Smooth muscle cell (in vitro differentiated cells): Measurements from ENCODE around the gene SMIM14. TPM values are rescaled to one million over a fixed set of nuclear protein-coding genes. Genes with fewer than 3 reads are reported as not detected.

ENCODE experiments used
- DNase-seq: peaks from one replicate; lab custom pipeline; 2025; ENCODE audit not compliant: unreplicated experiment; lab: John Stamatoyannopoulos, UW
- H2AFZ ChIP-seq: fragments of 200-600 bp; sonication (generic); 2 replicates; pipeline ENCODE4 v1.6.0; 2016; ENCODE audit warnings: antibody characterized with exemption, low read depth, mild to moderate bottlenecking
- H3F3A ChIP-seq: fragments of 200-600 bp; sonication (generic); 2 replicates; pipeline ENCODE4 v1.6.0; 2017; ENCODE audit warnings: antibody characterized with exemption, low read depth
- H3K27ac ChIP-seq: fragments of 200-600 bp; sonication (generic); 2 replicates; pipeline ENCODE4 v1.5.1; 2016; ENCODE audit warnings: low read depth, mild to moderate bottlenecking
- H3K27me3 ChIP-seq: fragments of 200-600 bp; sonication (generic); 2 replicates; pipeline ENCODE4 v1.6.1; 2016; ENCODE audit warnings: low read depth, mild to moderate bottlenecking
- H3K36me3 ChIP-seq: fragments of 200-600 bp; sonication (generic); 2 replicates; pipeline ENCODE4 v1.5.1; 2016; ENCODE audit warnings: low read depth
- H3K4me1 ChIP-seq: fragments of 200-600 bp; sonication (generic); 2 replicates; pipeline ENCODE4 v1.5.1; 2016; ENCODE audit warnings: low read depth
- H3K4me2 ChIP-seq: fragments of 200-600 bp; sonication (generic); 2 replicates; pipeline ENCODE4 v1.6.0; 2016; ENCODE audit warnings: mild to moderate bottlenecking
- H3K4me3 ChIP-seq: fragments of 200-600 bp; sonication (generic); 2 replicates; pipeline ENCODE4 v1.5.1; 2016; ENCODE audit warnings: mild to moderate bottlenecking
- H3K79me2 ChIP-seq: fragments of 200-600 bp; sonication (generic); 2 replicates; pipeline ENCODE4 v1.6.0; 2016; ENCODE audit warnings: low read depth, mild to moderate bottlenecking
- H3K9ac ChIP-seq: fragments of 200-600 bp; sonication (generic); 2 replicates; pipeline ENCODE4 v1.6.0; 2016; ENCODE audit warnings: low read depth
- H3K9me3 ChIP-seq: fragments of 200-600 bp; sonication (generic); replicated peaks from 2 replicates; pipeline ENCODE4 v1.5.1; 2016; ENCODE audit warnings: low read depth
- H4K20me1 ChIP-seq: fragments of 200-600 bp; sonication (generic); 2 replicates; pipeline ENCODE4 v1.6.0; 2016; ENCODE audit warnings: low read depth
- WGBS: methylation state at CpG from one replicate; pipeline ENCODE4 v1.1.7; 2016; ENCODE audit warnings: low lambda C conversion rate; 5-methylcytosine and 5-hydroxymethylcytosine counted together
- polyA plus RNA-seq: library from polyadenylated mRNA; unstranded; fragments of >200 nt; fragmentation: Nextera tagmentation; extraction: Ambion mirVana; gene quantifications from 2 replicates; pipeline ENCODE4 v1.2.1, GENCODE V29; 2016
- total RNA-seq: library from RNA; depleted of rRNA; stranded (reverse); fragments of >200 nt; gene quantifications from 2 replicates; pipeline ENCODE4 v1.2.3, GENCODE V29; 2014
- TF ChIP-seq, protein P1 (sequence below): fragments of 200-600 bp; sonication (generic); IDR thresholded peaks from 2 replicates; pipeline ENCODE4 v1.5.1; 2017; ENCODE audit warnings: borderline replicate concordance, mild to moderate bottlenecking, antibody characterized with exemption; ENCODE audit not compliant: insufficient read depth, poor library complexity, severe bottlenecking

SMIM14 gene
- total and polyA plus RNA-seq, 2 experiments from 2014 or later, result 45.0 to 47.4 TPM

DNA sequence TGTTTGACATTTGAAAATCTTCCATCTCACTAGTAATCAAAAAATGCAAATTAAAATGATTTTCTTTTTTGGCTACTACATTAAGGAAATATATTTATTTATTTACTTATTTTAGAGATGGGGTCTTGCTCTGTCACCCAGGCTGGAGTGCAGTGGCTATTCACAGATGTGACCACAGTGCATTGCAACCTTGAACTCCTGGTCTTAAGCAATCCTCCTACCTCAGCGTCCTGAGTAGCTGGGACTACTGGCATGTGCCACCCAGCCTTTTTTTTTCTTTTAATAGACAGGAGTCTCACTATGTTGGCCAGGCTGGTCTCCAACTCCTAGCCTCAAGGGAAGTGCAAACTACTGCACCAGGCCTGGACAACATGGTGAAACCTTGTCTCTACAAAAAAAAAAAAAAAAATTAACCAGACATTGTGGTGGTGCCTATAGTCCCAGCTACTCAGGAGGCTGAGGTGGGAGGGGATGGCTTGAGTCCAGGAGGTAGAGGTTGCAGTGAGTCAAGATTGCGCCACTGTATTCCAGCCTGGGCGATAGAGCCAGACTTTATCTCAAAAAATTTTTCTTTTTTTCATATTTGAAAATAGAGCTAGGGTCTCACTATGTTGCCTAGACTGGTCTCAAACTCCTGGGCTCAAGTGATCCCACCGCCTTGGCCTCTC lies 4.4 kb upstream of the SMIM14 start:
- Histone ChIP-seq H3K9ac (no peak overlapping the region), H2AFZ (no peak overlapping the region), H3K27ac (no peak overlapping the region), H3K4me3 (no peak overlapping the region), H3K9me3 (no peaks in the 10 kb centered on the region), H4K20me1 (no peaks in the 10 kb centered on the region), H3K79me2 (no peaks in the 10 kb centered on the region), H3K36me3 (no peaks in the 10 kb centered on the region), H3K4me2 (no peak overlapping the region), H3K4me1 (peaks cover 5% of the 10 kb centered on the region), H3F3A (no peaks in the 10 kb centered on the region), H3K27me3 (no peaks in the 10 kb centered on the region)
- WGBS, result 88% methylated on average over 4 of the region's 4 CpGs
- DNase-seq, result no peak
- TF ChIP-seq, protein P1, sequence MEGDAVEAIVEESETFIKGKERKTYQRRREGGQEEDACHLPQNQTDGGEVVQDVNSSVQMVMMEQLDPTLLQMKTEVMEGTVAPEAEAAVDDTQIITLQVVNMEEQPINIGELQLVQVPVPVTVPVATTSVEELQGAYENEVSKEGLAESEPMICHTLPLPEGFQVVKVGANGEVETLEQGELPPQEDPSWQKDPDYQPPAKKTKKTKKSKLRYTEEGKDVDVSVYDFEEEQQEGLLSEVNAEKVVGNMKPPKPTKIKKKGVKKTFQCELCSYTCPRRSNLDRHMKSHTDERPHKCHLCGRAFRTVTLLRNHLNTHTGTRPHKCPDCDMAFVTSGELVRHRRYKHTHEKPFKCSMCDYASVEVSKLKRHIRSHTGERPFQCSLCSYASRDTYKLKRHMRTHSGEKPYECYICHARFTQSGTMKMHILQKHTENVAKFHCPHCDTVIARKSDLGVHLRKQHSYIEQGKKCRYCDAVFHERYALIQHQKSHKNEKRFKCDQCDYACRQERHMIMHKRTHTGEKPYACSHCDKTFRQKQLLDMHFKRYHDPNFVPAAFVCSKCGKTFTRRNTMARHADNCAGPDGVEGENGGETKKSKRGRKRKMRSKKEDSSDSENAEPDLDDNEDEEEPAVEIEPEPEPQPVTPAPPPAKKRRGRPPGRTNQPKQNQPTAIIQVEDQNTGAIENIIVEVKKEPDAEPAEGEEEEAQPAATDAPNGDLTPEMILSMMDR, result no peak

DNA sequence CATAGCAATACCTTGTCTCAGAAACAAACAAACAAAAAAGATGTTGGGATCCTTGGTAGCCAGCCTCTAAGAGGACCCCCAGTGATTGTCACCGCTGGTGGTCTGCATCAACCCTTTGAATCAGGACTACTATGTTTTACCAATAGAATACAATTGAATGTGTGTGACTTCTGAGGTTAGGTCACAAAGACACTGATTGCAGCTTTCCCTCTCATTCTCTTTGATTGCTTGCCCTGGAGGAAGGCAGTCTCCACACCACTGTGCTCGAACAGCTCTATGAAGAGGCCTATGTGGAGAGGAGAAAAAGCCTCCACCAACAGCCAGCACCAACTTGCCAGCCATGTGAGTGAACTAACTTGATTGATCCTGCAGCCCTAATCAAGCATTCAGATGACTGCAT lies 2.8 kb upstream of the SMIM14 start:
- TF ChIP-seq, protein P1, result no peak
- H3K27ac ChIP-seq, result no peak overlapping the region
- 85% methylated on average over 2 of the region's 2 CpGs for WGBS

DNA sequence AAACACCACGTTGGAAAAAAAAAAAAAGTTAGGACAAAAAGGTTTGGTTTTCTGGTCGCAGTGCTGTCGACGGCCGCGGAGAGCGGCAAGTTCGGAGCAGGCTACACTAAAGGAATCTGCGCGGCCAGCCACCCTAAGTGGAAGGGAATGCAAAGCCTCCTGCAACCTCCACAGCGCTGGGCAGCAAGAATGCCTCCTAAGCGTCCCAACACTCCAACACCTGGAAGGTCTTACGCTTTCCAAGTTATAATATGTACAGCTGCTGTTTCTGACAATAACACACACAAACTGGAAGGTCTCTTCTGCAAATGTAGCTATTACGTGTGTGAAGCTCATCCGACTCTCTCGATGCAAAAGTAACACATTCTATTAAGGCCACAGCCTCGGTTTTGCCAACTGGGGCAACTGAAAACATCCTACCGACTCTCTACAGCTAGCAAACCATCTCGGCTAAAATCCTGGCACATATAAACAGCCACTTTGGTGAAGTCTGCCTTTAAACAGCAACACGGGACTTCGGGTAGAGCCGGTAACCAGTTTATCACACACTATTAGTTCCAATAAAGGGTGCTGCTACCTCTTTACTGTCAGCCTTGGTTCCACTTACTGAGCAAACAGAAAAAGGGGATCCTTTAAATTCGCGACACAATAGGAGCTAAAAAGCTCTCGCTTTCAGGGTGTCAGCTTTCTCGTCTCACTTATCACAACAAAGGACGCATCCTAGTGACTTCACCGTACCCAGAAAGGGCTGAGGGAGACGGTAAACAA lies 895 bp downstream of the SMIM14 start:
- Histone ChIP-seq H3K27ac (peak overlapping the region; percentile 98), H3K4me3 (peak overlapping the region; percentile 85), H3K9ac (peak overlapping the region; percentile 95), H3K9me3 (no peaks in the 10 kb centered on the region), H3K4me2 (peak overlapping the region; percentile 87), H3F3A (no peaks in the 10 kb centered on the region), H3K79me2 (peaks cover 43% of the 10 kb centered on the region), H3K36me3 (no peaks in the 10 kb centered on the region), H3K4me1 (peaks cover 15% of the 10 kb centered on the region), H2AFZ (peak overlapping the region; percentile 57), H3K27me3 (no peaks in the 10 kb centered on the region), H4K20me1 (no peaks in the 10 kb centered on the region)
- WGBS, result 2% methylated on average over 29 of the region's 29 CpGs
- TF ChIP-seq, protein P1, result no peak
- DNase-seq, result peak; percentile 25

More for the DNA sequence above, 2.8 kb upstream of the SMIM14 start:
- H3K27me3 ChIP-seq, result no peaks in the 10 kb centered on the region
- DNase-seq, result no peak
- H3K4me1 ChIP-seq, result peaks cover 13% of the 10 kb centered on the region
- H2AFZ ChIP-seq, result no peak overlapping the region
- H3K4me2 ChIP-seq, result no peak overlapping the region
- H3F3A ChIP-seq, result no peaks in the 10 kb centered on the region
- H3K79me2 ChIP-seq, result peaks cover 9% of the 10 kb centered on the region
- H3K4me3 ChIP-seq, result no peak overlapping the region
- H3K9me3 ChIP-seq, result no peaks in the 10 kb centered on the region
- no peaks in the 10 kb centered on the region for H3K36me3 ChIP-seq
- H3K9ac ChIP-seq, result no peak overlapping the region
- no peaks in the 10 kb centered on the region for H4K20me1 ChIP-seq
